Measurements from ENCODE around the gene SLC2A6.

SLC2A6 gene

DNA sequence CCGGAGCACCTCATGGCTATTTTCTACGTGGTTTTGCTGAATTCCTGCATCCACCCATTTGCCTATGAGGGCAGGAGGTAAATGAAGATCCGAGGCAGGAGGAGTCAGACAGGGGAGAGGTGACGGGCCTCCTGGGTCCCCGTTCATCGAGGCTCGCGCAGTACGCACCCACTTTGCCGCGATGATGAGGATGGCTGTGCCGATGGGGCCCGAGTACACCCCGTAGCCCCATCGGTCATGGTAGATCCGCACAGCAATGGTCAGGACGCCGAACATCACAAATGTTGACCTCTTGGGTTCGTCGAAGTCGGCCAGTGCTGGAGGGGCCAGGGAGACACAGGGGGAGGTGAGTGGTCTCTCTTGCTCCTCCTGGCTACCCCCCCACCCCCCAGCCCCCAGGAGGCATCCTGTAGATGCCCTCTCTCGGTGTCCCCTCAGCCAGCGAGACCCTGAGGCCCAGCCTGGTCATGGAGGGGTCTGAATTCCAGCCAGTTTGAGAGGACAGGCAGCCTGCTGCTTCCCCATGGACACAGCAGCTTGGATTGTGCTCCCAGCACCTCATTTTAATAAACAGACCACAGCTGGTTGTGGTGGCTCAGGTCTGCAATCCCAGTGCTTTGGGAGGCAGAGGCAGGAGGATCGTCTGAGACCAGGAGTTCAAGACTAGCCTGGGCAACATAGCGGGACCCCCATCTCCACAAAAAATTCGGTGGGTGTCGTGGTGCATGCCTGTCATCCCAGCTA lies 40.0 kb upstream of the SLC2A6 start:
- no peak for DNase-seq (ENCODE audit: low read depth)
- TF ChIP-seq, protein P1, sequence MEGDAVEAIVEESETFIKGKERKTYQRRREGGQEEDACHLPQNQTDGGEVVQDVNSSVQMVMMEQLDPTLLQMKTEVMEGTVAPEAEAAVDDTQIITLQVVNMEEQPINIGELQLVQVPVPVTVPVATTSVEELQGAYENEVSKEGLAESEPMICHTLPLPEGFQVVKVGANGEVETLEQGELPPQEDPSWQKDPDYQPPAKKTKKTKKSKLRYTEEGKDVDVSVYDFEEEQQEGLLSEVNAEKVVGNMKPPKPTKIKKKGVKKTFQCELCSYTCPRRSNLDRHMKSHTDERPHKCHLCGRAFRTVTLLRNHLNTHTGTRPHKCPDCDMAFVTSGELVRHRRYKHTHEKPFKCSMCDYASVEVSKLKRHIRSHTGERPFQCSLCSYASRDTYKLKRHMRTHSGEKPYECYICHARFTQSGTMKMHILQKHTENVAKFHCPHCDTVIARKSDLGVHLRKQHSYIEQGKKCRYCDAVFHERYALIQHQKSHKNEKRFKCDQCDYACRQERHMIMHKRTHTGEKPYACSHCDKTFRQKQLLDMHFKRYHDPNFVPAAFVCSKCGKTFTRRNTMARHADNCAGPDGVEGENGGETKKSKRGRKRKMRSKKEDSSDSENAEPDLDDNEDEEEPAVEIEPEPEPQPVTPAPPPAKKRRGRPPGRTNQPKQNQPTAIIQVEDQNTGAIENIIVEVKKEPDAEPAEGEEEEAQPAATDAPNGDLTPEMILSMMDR (conservative IDR thresholded peaks at IDR 0.05; ENCODE audit: low read depth, low read length): no peak
- no peak overlapping the region for H3K4me3 ChIP-seq (ENCODE audit: low read length)

DNA sequence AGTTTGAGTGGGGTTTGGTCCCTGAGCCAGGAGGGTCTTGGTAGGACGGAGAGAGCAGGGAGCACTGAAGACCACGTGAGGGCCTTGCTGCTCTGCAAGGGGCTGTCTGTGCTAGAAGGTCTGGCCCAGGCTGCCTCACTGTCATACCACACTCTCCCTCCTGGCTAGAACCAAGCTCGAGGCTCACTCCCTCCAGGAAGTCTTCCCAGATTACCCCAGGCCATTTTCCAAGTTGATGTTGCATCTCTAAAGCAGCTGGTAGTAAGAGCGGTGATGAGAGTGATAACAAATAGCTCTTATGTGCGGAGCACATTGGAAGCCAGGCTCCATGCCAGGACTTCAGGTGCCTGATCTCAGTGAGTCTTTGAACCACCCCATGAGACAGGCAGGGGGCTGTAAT lies 39.3 kb upstream of the SLC2A6 start:
- TF ChIP-seq, protein P1 (conservative IDR thresholded peaks at IDR 0.05; ENCODE audit: low read depth, low read length): no peak
- DNase-seq (ENCODE audit: low read depth): no peak
- no peak overlapping the region for H3K4me3 ChIP-seq (ENCODE audit: low read length)

DNA sequence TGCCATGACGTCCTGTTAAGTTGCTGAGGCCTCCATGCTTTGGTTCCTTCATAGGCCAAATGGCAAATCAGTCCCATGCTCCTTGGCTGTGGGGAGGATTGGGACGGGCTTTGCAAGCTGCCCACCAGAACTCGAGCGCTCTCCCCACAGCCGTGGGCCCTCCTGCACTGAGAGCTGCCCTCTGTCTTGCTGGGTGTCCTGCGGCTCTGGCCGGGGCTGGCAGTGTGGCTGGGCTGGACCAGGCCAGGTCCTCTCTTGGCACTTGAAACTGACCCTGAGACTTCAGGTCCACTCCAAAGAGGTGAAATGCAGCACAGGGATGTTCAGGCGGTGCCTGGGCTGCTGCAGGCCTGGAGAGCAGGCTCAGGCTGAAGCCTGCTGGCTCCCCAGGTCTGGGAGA lies 38.8 kb upstream of the SLC2A6 start:
- DNase-seq (ENCODE audit: low read depth): no peak
- no peak overlapping the region for H3K4me3 ChIP-seq (ENCODE audit: low read length)
- TF ChIP-seq, protein P1 (conservative IDR thresholded peaks at IDR 0.05; ENCODE audit: low read depth, low read length): no peak

DNA sequence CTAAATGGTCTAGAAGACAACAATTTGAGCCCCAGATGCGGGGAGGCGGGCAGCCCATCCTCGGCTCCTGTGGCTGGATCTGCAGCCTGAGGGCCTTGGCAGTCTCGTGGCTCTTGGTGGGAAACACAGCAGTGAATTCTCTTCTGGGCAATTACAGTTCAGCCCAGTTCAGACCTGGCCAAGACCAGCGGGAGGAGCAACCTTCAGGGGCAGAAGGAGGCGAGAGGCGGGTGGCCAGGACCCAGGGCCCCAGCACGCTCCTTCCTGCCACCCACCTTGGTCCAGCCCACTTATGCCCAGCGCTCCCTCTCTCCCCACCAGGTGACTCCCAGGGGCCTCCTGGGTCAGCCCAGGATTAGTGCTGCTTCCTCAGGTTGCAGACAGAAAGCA lies 38.1 kb upstream of the SLC2A6 start:
- TF ChIP-seq, protein P1 (conservative IDR thresholded peaks at IDR 0.05; ENCODE audit: low read depth, low read length): no peak
- DNase-seq (ENCODE audit: low read depth): no peak
- no peak overlapping the region for H3K4me3 ChIP-seq (ENCODE audit: low read length)

DNA sequence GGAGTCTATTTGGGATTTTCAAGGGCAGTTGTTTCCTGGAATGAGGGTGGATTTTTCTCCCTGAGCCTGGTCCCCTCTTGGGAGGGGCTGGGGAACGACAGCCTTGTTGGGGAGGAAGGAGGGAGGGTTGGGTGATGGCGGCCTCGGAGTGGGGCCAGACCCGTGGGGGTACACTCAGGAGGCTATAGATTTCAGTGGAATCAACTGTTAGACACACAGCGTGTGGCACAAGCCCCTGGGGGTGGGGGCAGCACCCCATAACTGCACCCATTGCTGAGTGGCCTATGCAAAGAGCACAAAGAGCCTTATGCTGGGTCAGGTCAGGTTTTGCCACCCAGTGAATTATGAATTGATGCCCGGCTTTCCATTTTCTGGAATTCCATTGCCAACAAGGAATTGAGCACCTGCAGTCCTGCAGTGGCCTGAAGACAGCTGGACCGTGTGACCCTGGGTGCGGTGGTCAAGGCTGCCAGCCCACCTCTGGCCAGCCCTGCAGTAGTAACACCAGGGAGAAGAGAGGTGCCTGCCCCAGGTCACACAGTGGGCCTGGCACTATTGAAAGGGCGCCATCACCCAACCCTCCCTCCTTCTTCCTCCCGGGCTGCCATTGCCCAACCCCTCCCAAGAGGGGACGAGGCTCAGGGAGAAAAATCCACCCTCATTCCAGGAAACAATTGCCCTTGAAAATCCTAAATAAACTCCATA lies 37.5 kb upstream of the SLC2A6 start:
- TF ChIP-seq, protein P1 (conservative IDR thresholded peaks at IDR 0.05; ENCODE audit: low read depth, low read length): no peak
- no peak for DNase-seq (ENCODE audit: low read depth)
- no peak overlapping the region for H3K4me3 ChIP-seq (ENCODE audit: low read length)

DNA sequence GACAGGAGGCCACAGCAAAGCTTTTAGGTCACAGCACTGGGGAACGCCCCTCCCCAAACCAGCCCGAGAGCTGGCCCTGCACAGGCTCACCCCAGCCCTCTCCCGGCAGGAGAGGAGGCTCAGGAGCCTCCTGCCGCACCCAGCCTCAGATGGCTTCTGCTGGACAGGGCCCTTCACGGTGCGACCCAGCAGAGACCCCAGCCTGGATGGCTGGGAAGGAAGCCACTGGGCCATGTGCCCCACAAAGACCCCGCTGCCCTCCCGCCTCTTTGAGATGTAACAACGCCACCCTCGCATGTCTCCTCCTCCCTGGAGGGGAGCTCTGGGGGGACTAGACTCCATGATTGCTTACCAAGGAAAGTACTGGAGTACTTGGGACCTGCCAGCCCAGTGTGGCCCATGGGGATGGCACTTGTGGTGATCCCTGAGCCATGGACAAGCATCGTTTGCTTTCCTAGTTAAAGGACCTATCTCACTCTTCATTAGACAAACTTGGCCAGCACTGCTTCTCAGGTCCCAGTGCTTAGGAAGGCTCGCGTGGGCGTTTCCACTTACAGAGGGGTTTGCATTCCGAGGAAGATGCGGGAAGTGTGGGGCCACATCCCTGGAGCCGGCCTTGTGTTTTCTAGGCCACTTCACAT lies 36.8 kb upstream of the SLC2A6 start:
- H3K4me3 ChIP-seq (ENCODE audit: low read length): no peak overlapping the region
- TF ChIP-seq, protein P1 (conservative IDR thresholded peaks at IDR 0.05; ENCODE audit: low read depth, low read length): no peak
- no peak for DNase-seq (ENCODE audit: low read depth)

All from retinal pigment epithelial cell (primary cell).